H1 (cell line): ENCODE measurements around the gene CDKN3.
"Not testable (repeated sequence)": the region's sequence is repeated elsewhere in the genome, so short reads cannot be mapped to it uniquely, and the experiment has no call there.

Experiments
- TCF12 ChIP-seq: IDR thresholded peaks from 2 replicates; pipeline ENCODE4 v1.6.1; 2011; ENCODE audit warnings: low read depth, mild to moderate bottlenecking, low read length
- TF ChIP-seq, protein P1 (sequence below), 3 experiments: IDR thresholded peaks; 1 replicate in 2 of 3; 2 replicates in 1 of 3; pipeline versions ENCODE4 v1.5.1 to v1.6.1; 2011; ENCODE audit warnings: low read length in 3 of 3, mild to moderate bottlenecking in 3 of 3, inconsistent platforms in 2 of 3, low read depth in 1 of 3, moderate library complexity in 1 of 3; ENCODE audit not compliant: insufficient read depth in 1 of 3; ENCODE audit errors: control extremely low read depth in 1 of 3

DNA sequence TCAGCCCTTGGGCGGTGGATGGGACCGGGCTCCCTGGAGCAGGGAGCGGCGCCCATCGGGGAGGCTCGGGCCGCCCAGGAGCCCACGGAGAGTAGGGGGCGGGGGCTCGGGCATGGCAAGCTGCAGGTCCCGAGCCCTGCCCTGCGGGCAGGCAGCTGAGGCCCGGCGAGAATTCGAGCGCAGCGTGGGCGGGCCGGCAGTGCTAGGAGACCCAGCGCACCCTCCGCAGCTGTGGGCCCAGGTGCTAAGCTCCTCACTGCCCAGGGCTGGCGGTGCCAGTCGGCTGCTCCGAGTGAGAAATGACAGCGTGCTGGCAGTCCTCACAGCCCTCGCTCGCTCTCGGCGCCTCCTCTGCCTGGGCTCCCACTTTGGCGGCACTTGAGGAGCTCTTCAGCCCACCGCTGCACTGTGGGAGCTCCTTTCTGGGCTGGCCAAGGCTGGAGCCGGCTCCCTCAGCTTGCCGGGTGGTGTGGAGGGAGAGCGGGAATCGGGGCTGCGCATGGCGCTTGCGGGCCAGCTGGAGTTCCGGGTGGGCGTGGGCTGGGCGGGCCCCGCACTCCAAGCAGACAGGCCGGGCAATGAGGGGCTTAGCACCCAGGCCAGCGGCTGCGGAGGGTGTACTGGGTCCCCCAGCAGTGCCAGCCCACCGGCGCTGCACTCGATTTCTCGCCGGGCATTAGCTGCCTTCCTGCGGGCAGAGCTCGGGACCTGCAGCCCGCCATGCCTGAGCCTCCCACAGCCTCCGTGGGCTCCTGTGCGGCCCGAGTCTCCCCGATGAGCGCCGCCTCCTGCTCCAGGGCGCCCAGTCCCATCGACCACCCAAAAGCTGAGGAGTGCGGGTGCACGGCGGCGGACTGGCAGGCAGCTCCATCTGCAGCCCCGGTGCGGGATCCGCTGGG is 3.6 kb upstream of the CDKN3 start:
- TF ChIP-seq, protein P1, sequence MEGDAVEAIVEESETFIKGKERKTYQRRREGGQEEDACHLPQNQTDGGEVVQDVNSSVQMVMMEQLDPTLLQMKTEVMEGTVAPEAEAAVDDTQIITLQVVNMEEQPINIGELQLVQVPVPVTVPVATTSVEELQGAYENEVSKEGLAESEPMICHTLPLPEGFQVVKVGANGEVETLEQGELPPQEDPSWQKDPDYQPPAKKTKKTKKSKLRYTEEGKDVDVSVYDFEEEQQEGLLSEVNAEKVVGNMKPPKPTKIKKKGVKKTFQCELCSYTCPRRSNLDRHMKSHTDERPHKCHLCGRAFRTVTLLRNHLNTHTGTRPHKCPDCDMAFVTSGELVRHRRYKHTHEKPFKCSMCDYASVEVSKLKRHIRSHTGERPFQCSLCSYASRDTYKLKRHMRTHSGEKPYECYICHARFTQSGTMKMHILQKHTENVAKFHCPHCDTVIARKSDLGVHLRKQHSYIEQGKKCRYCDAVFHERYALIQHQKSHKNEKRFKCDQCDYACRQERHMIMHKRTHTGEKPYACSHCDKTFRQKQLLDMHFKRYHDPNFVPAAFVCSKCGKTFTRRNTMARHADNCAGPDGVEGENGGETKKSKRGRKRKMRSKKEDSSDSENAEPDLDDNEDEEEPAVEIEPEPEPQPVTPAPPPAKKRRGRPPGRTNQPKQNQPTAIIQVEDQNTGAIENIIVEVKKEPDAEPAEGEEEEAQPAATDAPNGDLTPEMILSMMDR (IDR thresholded peaks at IDR 0.05; ENCODE audit: control extremely low read depth in 1 of 3, insufficient read depth in 1 of 3, low read depth in 1 of 3, low read length in 3 of 3): not testable (repeated sequence)
- not testable (repeated sequence) for TF ChIP-seq TCF12
